Activated CD8-positive, alpha-beta T cell treated with anti-CD3 and anti-CD28 coated beads, Interleukin-2, amount 10 ng/mL, durations not matched to agents 7 days and 5 days (primary cell): ENCODE measurements around the gene COL18A1. TPM values are rescaled to one million over a fixed set of nuclear protein-coding genes. Genes with fewer than 3 reads are reported as not detected.

Source experiments
- ATAC-seq: fragments of 150-1000 bp; cut with Tn5 transposase; one replicate; pipeline ENCODE4 v1.10.0; 2021; ENCODE audit warnings: moderate library complexity
- CTCF ChIA-PET: fragments of 350-600 bp; sonication (Branson Sonifier 250); formaldehyde crosslinking; loops from one replicate; lab custom pipeline; 2021; ENCODE audit warnings: antibody characterized with exemption; lab: Charles Lee
- POLR2A ChIA-PET: fragments of 350-600 bp; sonication (Branson Sonifier 250); formaldehyde crosslinking; loops from one replicate; lab custom pipeline; 2021; ENCODE audit warnings: antibody characterized with exemption; lab: Charles Lee
- DNase-seq: peaks from one replicate; pipeline ENCODE4 v3.0.0-alpha.2; 2020
- H3K27ac Mint-ChIP-seq: one replicate; pipeline ENCODE4 v1.8.0; 2021; ENCODE audit warnings: mild to moderate bottlenecking, mixed read lengths
- H3K27me3 Mint-ChIP-seq: one replicate; pipeline ENCODE4 v1.8.0; 2021; ENCODE audit warnings: low read depth, mixed read lengths
- H3K36me3 Mint-ChIP-seq: one replicate; pipeline ENCODE4 v1.8.0; 2021; ENCODE audit warnings: low read depth, mixed read lengths
- H3K4me1 Mint-ChIP-seq: one replicate; pipeline ENCODE4 v1.8.0; 2021; ENCODE audit warnings: low read depth, mixed read lengths
- H3K4me3 Mint-ChIP-seq: one replicate; pipeline ENCODE4 v1.8.0; 2021; ENCODE audit warnings: mild to moderate bottlenecking, mixed read lengths
- H3K9me3 Mint-ChIP-seq: one replicate; pipeline ENCODE4 v1.8.0; 2022; ENCODE audit warnings: mixed read lengths; ENCODE audit not compliant: insufficient read depth
- total RNA-seq, 2 experiments: library from RNA; stranded (reverse); gene quantifications; one replicate each; pipeline ENCODE4 v1.2.3, GENCODE V29; 2021

COL18A1 gene
- total RNA-seq, 2 experiments from 2014 or later, result 24.1 to 28.7 TPM

- POLR2A ChIA-PET, result no interaction called here
- CTCF ChIA-PET, result no interaction called here
- DNase-seq (no peak), ATAC-seq (no peak)
- no peaks in the 10 kb centered on the region for H3K4me1 Mint-ChIP-seq
- H3K4me3 Mint-ChIP-seq, result no peak overlapping the region
- H3K27ac Mint-ChIP-seq, result no peak overlapping the region
- no peaks in the 10 kb centered on the region for H3K9me3 Mint-ChIP-seq
- H3K27me3 Mint-ChIP-seq, result no peaks in the 10 kb centered on the region
- H3K36me3 Mint-ChIP-seq, result no peaks in the 10 kb centered on the region
Observed at GRCh38 chr21:45416620-45417019, 11.7 kb downstream of the COL18A1 start.

DNA sequence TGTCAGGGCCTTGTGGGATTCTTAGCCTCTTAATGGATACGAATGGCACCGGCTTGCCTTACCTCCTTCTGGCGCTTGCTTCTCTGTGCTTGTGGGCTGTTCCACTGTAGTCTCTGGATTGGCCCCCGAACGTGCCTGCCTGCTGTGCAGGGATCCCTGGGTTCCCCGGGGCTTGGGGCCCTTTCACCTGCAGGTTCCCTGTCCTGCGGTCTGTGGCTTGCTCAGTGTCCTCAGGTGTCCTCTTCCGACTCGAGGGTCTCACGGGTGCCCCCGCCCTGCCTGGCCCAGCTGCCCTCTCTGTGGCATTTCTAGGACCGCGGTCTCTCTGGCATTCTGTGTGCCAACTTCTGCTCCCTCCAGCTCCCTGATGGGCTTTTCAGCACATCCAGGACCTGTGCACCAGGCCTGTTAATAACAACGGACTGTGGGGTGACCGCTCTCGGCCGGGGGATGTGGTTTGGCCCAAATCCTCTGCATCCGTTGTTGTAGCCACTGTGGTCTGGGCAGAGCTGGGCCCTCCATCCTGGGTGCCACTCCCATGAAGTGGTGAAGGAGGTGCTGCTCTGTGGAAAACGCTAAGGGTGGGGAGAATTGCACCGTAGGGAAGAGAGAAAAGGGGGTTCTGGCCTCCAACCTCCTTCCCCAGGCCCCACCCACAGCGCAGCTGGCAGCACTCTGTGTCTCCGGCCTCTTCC, 12.4 kb downstream of the COL18A1 start:
- Mint-ChIP-seq H3K27ac (no peak overlapping the region), H3K36me3 (no peaks in the 10 kb centered on the region), H3K9me3 (no peaks in the 10 kb centered on the region), H3K27me3 (no peaks in the 10 kb centered on the region), H3K4me3 (no peak overlapping the region), H3K4me1 (no peaks in the 10 kb centered on the region)
- ChIA-PET CTCF (no interaction called here), POLR2A (no interaction called here)
- DNase-seq, result no peak
- no peak for ATAC-seq

DNA sequence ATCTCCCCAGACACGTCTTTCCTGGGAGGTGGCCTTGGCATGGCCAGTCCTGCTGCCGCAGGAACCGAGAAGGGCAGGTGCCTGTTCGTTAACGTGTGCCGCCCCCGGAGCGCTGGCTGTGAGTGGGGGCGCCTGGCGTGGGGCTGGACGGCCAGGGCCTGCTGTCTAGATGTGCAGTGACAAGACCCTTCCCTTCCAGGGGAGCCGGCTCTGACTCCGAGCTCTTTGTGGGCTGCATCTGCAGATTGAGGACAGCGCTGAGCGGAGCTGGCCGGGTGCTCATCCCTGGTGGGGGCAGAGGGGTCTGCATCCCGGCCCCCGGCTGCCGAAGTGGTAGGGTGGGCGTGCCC, 13.0 kb downstream of the COL18A1 start:
- no peaks in the 10 kb centered on the region for H3K27me3 Mint-ChIP-seq
- H3K27ac Mint-ChIP-seq, result no peak overlapping the region
- H3K4me3 Mint-ChIP-seq, result no peak overlapping the region
- CTCF ChIA-PET, result no interaction called here
- H3K36me3 Mint-ChIP-seq, result no peaks in the 10 kb centered on the region
- H3K4me1 Mint-ChIP-seq, result no peaks in the 10 kb centered on the region
- POLR2A ChIA-PET, result no interaction called here
- H3K9me3 Mint-ChIP-seq, result no peaks in the 10 kb centered on the region
- no peak for DNase-seq
- no peak for ATAC-seq

GRCh38 chr21:45418301-45419071, 13.5 kb downstream of the COL18A1 start:
- no peaks in the 10 kb centered on the region for H3K36me3 Mint-ChIP-seq
- CTCF ChIA-PET, result no interaction called here
- no peak for DNase-seq
- no peaks in the 10 kb centered on the region for H3K27me3 Mint-ChIP-seq
- no peak overlapping the region for H3K4me3 Mint-ChIP-seq
- POLR2A ChIA-PET, result no interaction called here
- no peak for ATAC-seq
- H3K4me1 Mint-ChIP-seq, result no peaks in the 10 kb centered on the region
- H3K27ac Mint-ChIP-seq, result no peak overlapping the region
- H3K9me3 Mint-ChIP-seq, result no peaks in the 10 kb centered on the region

DNA sequence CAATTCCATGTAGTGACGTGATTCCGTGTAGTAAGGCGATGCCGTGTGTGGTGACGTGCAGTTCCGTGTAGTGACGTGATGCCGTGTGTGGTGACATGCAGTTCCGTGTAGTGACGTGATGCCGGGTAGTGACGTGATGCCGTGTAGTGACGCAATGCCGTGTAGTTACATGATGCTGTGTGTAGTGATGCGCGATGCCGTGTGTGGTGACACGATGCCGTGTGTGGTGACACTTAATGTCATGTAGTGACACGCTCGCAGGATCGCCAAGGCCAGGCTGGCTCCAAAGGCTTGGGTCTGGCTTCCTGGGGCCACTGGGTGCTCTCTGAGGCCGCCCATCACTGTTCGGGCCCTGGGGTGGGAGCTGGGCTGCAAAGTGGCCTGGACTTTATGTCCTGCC, 14.2 kb downstream of the COL18A1 start:
- no peak overlapping the region for H3K27ac Mint-ChIP-seq
- ATAC-seq (no peak), DNase-seq (no peak)
- ChIA-PET CTCF (no interaction called here), POLR2A (no interaction called here)
- no peaks in the 10 kb centered on the region for H3K27me3 Mint-ChIP-seq
- H3K36me3 Mint-ChIP-seq, result no peaks in the 10 kb centered on the region
- H3K4me1 Mint-ChIP-seq, result no peaks in the 10 kb centered on the region
- H3K4me3 Mint-ChIP-seq, result no peak overlapping the region
- no peaks in the 10 kb centered on the region for H3K9me3 Mint-ChIP-seq

DNA sequence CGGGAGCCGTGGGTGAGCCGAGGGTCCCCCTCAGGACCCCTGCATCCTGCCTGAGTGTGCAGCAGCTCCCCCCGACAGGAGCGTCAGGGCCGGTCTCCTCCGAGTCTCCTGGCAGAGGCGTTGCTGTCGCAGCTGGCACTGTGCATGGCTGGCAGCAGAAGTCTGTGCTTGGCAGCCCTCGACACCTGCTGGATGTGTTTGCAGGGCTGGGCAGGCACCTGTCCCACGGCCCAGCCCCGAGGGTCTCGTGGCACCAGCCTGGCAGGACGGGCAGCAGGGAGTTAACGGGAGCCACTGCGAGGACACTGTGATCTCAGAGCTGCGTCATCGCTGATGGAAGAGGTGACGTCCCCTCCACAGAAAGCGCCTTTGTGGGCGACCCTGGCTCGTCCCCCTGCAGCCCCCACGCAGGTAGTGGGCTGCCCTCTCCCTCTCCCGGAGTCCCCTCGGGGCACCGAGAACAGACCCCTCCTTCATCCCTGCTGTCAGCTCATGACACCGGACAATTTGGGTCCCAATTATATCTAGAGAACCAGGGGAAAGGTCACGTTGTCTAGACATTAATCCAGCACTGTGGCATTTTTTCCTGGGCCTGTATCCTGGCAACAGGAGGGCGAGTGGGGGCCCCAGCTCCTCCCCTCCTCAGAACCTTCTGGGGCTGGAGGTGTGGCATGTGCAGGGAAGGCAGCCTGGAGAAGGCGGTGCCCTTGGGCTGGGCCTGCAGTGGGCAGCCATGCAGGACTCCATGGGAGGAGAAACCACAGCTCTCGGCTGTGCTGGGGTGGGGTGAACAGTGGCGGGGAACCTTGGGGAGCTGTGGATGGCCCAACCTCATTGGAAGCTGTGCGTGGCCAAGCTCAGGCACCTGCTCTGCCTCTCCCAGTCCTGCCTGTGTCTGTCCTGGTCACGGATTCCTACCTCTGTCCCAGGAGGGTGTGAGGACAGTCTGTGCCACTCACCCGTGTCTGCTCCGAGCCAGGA, 15.4 kb downstream of the COL18A1 start:
- ChIA-PET CTCF (no interaction called here), POLR2A (no interaction called here)
- no peaks in the 10 kb centered on the region for H3K4me1 Mint-ChIP-seq
- no peaks in the 10 kb centered on the region for H3K9me3 Mint-ChIP-seq
- no peak overlapping the region for H3K27ac Mint-ChIP-seq
- no peak overlapping the region for H3K4me3 Mint-ChIP-seq
- no peak for DNase-seq
- no peaks in the 10 kb centered on the region for H3K27me3 Mint-ChIP-seq
- no peak for ATAC-seq
- H3K36me3 Mint-ChIP-seq, result no peaks in the 10 kb centered on the region

- Mint-ChIP-seq H3K27ac (no peak overlapping the region), H3K9me3 (no peaks in the 10 kb centered on the region), H3K27me3 (no peaks in the 10 kb centered on the region), H3K36me3 (no peaks in the 10 kb centered on the region), H3K4me3 (no peak overlapping the region), H3K4me1 (no peaks in the 10 kb centered on the region)
- ChIA-PET CTCF (no interaction called here), POLR2A (no interaction called here)
- ATAC-seq (no peak), DNase-seq (no peak)
Observed at GRCh38 chr21:45421071-45421845, 16.3 kb downstream of the COL18A1 start.

DNA sequence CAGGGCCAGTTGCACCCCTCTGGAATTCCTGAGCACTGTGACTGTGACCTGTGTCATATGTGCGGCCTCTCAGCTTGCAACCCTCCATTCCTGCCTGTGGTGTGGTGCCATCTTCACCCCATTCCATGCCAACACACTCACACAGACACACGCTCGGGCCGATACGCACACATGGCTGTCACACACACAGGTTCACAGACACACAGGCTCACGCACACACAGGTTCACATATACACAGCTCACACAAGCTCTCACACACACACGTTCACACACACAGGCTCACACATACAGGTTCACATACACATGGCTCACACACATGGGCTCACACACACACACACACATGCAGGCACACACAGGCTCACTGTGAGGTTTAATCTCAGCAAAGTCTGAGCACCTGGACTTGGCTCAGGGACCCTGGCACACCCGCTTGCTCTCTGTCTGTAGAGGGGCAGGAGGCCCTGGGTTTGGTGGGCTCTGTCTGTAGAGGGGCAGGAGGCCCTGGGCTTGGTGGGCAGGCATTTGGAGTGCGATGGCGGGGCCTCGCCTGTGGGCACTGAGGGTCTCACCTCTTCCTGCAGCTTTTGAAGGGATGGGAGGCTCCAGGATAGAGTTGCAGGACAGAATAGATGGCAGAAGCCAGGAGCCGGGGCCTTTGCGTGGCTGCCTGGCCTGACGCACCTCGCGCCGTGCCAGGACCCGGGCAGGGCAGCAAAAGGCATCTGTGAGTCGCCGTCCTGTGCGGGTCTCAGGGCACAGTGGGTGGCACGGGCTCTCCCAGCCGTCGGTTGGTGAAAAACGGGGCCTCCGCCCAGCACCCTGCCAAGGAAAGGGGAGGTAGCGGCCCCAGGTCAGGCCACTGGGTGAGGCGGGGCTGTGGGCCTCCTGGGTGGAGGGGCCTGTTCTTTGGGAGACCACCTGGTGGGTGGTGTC, 17.1 kb downstream of the COL18A1 start:
- CTCF ChIA-PET, result interaction anchor here (1.1 to 1.2 kb wide), 2 partner anchors 18 to 134 kb away, joined by 3 read pairs; partner anchors contain the start of gene POFUT2
- H3K4me1 Mint-ChIP-seq, result no peaks in the 10 kb centered on the region

DNA sequence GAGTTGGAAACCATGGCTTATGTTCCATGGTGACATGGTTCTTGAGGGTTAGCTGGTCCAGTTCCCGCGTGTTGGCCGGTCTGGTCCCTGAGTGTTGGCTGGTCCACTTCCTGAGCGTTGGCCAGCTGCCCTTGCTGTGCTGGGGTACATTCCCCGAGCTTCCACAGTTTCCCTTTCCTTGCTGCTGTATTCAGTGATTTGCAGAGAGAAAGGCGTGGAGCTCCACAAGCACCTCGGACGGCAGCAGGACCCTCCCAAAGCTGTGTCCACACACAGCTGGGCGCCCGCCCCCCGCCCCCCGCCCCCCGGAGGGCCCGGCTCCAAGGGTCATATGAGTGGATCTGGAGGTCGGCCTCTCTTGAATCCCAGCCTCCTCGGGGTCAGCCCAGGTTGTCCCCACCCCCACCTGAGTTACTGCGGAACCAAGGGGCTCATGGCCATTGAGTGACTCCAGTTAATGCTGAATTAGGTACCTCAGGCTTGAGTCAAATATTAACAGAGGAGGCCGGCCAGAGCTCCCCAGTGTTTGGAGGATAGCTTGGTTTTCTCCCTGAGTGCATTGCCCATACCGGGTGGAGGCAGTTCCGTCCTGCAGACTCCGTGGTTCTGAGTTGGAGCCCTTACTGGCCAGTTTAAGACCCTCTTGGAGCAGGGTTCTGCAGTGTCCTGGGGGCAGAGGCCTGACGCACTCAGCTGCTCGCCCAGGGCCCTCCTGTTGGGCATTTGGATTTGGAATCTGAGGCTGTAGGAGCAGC, 18.4 kb downstream of the COL18A1 start:
- H3K27me3 Mint-ChIP-seq, result no peaks in the 10 kb centered on the region
- CTCF ChIA-PET, result interaction anchor here (1.1 to 1.2 kb wide), 2 partner anchors 16 to 136 kb away, joined by 3 read pairs; partner anchors contain the start of gene POFUT2
- H3K4me3 Mint-ChIP-seq, result no peak overlapping the region
- H3K4me1 Mint-ChIP-seq, result no peaks in the 10 kb centered on the region
- no peaks in the 10 kb centered on the region for H3K36me3 Mint-ChIP-seq
- ATAC-seq, result no peak
- H3K9me3 Mint-ChIP-seq, result no peaks in the 10 kb centered on the region
- POLR2A ChIA-PET, result no interaction called here
- no peak overlapping the region for H3K27ac Mint-ChIP-seq
- DNase-seq, result no peak

More for the DNA sequence above, 17.1 kb downstream of the COL18A1 start:
- H3K27ac Mint-ChIP-seq, result no peak overlapping the region
- H3K36me3 Mint-ChIP-seq, result no peaks in the 10 kb centered on the region
- ATAC-seq (no peak), DNase-seq (no peak)
- POLR2A ChIA-PET, result no interaction called here
- H3K4me3 Mint-ChIP-seq, result no peak overlapping the region
- H3K27me3 Mint-ChIP-seq, result no peaks in the 10 kb centered on the region
- no peaks in the 10 kb centered on the region for H3K9me3 Mint-ChIP-seq
